ENCODE data around the gene TRIM58.

Gene TRIM58

GRCh38 chr1:247857069-247857984 lies at the start of gene TRIM58:
Gene TRIM58, plus strand, starts transcription at chr1:247857187. Its CDS starts 60 bp downstream, at chr1:247857247.
- no peak within 1 kb of the TSS for H3K4me3 ChIP-seq (ENCODE audit: low read length)
- no peak for TF ChIP-seq CTCF (conservative IDR thresholded peaks at IDR 0.05; ENCODE audit: low read length)
- DNase-seq (ENCODE audit: low read depth): no peak

GRCh38 chr1:247812637-247813036 lies 44.4 kb upstream of the TRIM58 start:
- DNase-seq (ENCODE audit: low read depth): no peak
- TF ChIP-seq CTCF (conservative IDR thresholded peaks at IDR 0.05; ENCODE audit: low read length): no peak
- no peak overlapping the region for H3K4me3 ChIP-seq (ENCODE audit: low read length)

- H3K4me3 ChIP-seq (ENCODE audit: low read length): no peak overlapping the region
- TF ChIP-seq CTCF (conservative IDR thresholded peaks at IDR 0.05; ENCODE audit: low read length): no peak
- DNase-seq (ENCODE audit: low read depth): no peak
These were observed 34.9 kb upstream of the TRIM58 start for GRCh38 chr1:247822060-247822459.

GRCh38 chr1:247824023-247824422 lies 33.0 kb upstream of the TRIM58 start, which contains the start of gene OR14A16:
Gene OR14A16, minus strand, starts transcription at chr1:247824119. Its CDS starts 8,390 bp downstream, at chr1:247815729.
- no peak for DNase-seq (ENCODE audit: low read depth)
- no peak within 1 kb of the TSS for H3K4me3 ChIP-seq (ENCODE audit: low read length)
- TF ChIP-seq CTCF (conservative IDR thresholded peaks at IDR 0.05; ENCODE audit: low read length): no peak

GRCh38 chr1:247825362-247825761 lies 31.6 kb upstream of the TRIM58 start:
- DNase-seq (ENCODE audit: low read depth): no peak
- no peak for TF ChIP-seq CTCF (conservative IDR thresholded peaks at IDR 0.05; ENCODE audit: low read length)
- H3K4me3 ChIP-seq (ENCODE audit: low read length): no peak overlapping the region

- TF ChIP-seq CTCF (conservative IDR thresholded peaks at IDR 0.05; ENCODE audit: low read length): no peak
- DNase-seq (ENCODE audit: low read depth): no peak
- H3K4me3 ChIP-seq (ENCODE audit: low read length): no peak overlapping the region
These were observed 27.3 kb upstream of the TRIM58 start for GRCh38 chr1:247829656-247830055.

GRCh38 chr1:247833601-247834000 lies 23.4 kb upstream of the TRIM58 start:
- no peak for TF ChIP-seq CTCF (conservative IDR thresholded peaks at IDR 0.05; ENCODE audit: low read length)
- H3K4me3 ChIP-seq (ENCODE audit: low read length): no peak overlapping the region
- no peak for DNase-seq (ENCODE audit: low read depth)

All from AG10803 (cell line).